Right renal cortex interstitium (tissue), 3 donors: Measurements from ENCODE around the gene COX4I2. TPM values are rescaled to one million over a fixed set of nuclear protein-coding genes. Genes with fewer than 3 reads are reported as not detected.
A peak's percentile ranks its signal among the peaks of the same experiment; 100 is the strongest.
"Not testable (repeated sequence)": the region's sequence is repeated elsewhere in the genome, so short reads cannot be mapped to it uniquely, and the experiment has no call there.

Experiments used
- DNase-seq, 3 donors: peaks; one replicate each; pipeline ENCODE4 v3.0.0-alpha.2; 2013; ENCODE audit warnings: low read depth in 3 of 3, low spot score in 2 of 3
- polyA plus RNA-seq, 3 donors: library from polyadenylated mRNA; unstranded; fragments of 120-200 nt; gene quantifications; one replicate each; pipeline ENCODE4 v1.2.1, GENCODE V29; 2013; ENCODE audit not compliant: insufficient read length in 3 of 3

Gene COX4I2
- polyA plus RNA-seq, 3 donors, result 1.5 to 2.7 (median 2.3) TPM

DNA sequence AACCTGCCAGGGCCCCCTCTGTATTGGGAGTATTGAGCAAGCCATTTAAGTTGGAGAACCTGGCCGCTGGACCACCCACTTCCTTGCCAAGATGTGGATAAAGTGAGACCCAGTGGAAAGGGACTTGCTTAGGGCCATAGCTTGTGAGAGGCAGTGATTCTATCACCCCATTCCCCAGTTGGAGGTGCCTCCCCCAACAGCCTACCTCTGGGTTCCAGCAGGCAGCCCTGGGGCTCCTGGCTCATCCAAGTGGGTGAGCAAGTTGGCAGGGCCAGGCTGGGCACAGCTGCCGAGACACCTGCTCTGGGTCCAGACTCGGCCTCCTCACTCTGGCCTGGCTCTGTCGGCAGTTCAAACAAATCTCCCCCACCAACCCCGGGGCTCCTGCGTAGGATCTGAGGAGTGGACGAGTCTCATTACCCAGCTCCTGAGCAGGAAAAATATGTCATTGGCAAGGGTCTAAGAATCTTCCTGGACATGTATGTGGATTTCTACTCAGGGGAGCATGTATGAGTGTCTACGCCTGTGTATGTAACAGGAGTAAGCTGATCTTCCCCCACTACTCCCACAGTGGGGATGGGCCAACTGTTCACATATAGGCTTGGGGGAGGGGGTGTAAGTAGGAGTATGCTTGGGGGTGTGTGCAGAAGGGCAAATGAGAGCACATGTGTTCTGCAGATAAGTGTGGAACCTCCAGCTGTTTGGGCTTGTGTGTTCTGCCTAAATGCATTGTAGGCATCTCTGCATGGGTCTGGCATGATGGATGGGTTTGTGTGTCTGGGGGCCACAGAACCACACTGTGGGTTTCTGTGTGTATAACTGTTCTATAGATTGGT, 30.7 kb upstream of the COX4I2 start:
- DNase-seq, result no peak

DNA sequence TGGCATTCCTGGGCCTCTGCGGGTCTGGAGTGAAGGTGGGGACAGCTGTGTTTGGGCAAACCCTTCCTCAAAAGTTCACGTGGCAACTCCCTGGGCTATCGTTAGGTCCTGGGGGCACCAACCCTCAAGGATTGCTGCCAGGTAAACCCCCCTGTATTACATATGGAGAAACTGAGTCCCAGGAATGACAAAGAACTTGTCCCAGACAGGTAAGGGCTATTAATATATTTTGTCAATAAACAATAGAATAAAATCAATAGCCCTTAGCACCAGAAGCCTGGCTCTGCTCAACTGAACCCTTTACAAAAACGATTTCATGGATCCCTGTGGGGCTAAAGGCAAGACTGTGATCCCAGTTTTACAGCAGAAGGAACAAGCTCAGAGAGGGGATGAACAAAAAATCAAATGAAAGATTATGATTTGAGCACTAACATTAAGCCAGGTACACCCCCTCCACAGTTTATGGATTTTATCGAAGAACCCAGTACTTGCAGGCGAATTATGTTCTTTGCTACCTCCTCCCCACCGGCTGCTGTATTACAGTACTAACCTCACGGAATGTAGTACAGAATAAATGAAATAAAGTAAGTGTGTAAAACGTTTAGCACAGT, 30.0 kb upstream of the COX4I2 start:
- no peak for DNase-seq

- peak in 2 of 3 donors; percentile 77 to 86 for DNase-seq
Measured at GRCh38 chr20:31608251-31608945, 29.3 kb upstream of the COX4I2 start.

DNA sequence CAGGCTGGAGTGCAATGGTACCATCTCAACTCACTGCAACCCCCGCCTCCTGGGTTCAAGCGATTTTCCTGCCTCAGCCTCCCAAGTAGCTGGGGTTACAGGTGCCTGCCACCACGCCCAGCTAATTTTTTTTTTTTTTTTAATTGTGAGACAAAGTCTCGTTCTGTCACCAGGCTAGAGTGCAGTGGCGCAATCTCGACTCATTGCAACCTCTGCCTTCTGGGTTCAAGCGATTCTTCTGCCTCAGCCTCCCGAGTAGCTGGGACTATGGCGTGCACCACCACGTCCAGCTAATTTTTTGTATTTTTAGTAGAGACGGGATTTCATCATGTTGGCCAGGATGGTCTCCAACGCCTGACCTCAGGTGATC, 25.5 kb upstream of the COX4I2 start:
- not testable (repeated sequence) for DNase-seq

GRCh38 chr20:31615416-31615815, 22.3 kb upstream of the COX4I2 start:
- DNase-seq, result no peak

DNA sequence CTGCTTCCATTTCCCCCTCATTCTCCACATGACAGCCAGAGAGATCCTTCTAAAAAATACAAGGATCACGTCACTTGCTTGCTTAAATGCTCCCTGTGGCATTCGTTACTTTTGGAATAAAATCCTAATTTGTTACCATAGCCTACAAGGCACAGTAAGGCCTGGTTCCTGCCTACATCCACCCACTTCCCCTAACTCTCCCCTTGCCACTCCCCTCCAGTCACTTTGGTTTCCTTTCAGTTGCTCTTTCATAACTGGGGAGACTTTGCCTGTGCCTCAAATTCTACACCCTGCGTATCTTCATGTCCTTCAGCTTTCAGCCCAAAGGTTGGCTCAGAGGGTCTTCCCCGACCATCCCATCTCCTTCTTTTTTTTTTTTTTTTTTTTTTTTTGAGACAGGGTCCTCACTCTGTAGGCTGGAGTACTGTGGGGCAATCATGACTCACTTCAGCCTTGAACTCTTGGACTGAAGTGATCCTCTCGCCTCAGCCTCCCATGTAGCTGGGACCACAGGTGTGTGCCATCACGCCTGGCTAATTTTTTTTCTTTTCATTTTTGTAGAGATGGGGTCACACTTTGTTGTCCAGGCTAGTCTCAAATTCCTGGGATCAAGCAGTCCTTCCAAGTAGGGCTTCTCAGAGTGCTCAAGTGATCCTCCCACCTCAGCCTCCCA, 20.1 kb upstream of the COX4I2 start:
- no peak for DNase-seq

GRCh38 chr20:31620246-31620645, 17.5 kb upstream of the COX4I2 start:
- no peak for DNase-seq

DNA sequence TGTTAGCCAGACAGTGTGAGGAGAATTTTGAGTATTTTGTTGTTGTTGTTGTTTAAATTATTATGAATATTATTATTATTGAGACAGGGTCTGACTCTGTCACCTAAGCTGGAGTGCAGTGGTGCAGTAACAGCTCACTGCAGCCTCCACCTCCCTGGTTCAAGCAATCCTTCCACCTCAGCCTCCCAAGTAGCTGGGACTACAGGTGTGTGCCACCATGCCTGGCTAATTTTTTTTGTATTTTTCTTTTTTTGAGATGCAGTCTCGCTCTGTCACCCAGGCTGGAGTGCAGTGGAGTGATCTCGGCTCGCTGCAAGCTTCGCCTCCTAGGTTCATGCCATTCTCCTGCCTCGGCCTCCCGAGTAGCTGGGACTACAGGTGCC, 14.6 kb upstream of the COX4I2 start:
- DNase-seq, result not testable (repeated sequence)

- DNase-seq, result not testable (repeated sequence)
Measured at GRCh38 chr20:31626534-31626933, 11.2 kb upstream of the COX4I2 start.

DNA sequence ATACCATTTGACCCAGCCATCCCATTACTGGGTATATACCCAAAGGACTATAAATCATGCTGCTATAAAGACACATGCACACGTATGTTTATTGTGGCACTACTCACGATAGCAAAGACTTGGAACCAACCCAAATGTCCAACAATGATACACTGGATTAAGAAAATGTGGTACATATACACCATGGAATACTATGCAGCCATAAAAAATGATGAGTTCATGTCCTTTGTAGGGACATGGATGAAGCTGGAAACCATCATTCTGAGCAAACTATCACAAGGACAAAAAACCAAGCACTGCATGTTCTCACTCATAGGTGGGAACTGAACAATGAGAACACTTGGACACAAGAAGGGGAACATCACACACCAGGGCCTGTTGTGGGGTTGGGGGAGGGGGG, 9.7 kb upstream of the COX4I2 start:
- not testable (repeated sequence) for DNase-seq

DNA sequence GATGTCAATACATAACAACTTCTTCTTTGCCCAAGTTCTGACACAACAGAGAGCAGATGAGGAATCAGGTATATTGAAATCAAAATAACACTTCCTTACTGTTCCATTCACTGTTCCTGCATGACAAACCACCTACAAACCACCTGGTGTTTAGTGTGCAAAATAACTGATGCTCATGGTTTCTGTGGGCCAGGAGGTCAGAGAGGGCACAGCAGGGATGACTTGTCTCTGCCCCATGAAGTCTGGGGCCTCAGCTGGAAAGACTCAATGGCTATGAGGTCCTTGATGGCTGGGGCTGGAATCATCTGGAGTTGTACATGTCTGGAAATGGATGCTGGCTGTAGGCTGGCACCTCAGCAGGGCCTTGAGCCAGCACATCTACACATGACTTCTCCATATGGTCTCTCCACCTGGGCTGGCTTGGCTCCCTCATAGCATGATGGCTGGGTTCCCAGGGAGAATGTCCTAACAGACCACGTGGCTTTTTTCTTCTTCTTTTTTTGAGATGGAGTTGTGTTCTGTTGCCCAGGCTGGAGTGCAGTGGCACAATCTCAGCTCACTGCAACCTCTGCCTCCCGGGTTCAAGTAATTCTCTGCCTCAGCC, 7.4 kb upstream of the COX4I2 start:
- no peak for DNase-seq

GRCh38 chr20:31632548-31633338, 5.0 kb upstream of the COX4I2 start:
- no peak for DNase-seq

DNA sequence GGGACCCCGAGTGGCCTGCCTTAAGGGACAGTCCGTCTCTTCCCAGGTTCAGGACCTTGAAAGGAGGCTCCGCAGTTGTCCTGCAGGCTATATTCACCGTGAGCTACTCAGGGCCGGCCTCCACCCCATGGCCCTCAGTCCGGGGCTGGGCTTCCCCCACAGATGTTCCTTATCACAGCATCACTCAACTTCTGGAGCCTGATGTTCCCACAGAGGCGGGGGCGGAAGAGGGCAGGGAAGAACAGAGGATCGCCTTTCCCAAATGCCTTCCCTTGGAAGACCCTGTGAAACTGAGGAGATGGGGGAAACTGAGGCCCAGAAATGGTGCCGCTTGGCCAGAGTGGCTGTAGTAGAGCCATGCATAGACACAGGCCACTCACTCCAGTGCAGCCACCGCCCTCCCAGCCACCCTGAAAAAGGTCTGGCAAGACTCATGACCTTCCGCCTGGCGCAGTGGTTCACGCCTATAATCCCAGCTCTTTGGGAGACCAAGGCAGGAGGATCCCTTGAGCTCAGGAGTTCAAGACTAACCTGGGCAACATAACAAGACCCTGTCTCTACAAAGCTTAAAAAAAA, 4.3 kb upstream of the COX4I2 start:
- no peak for DNase-seq

- DNase-seq, result no peak
Measured at GRCh38 chr20:31638317-31638716, 605 bp downstream of the COX4I2 start.

DNA sequence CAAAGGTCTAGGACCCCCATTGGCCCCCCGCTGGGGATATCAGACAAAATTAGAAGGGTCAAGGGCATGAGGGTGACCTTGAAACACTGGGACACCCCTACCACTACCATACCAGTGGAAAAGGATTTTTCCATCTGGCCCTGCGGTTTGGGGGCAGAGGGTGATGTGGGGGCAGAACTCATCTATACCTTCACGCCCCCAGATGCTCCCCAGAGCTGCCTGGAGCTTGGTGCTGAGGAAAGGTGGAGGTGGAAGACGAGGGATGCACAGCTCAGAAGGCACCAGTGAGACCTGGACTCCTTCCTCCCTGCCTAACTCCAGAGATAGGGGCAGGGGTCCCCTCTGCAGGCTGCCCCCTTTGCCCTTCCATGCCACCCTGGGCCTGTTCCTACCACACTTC, 1.1 kb downstream of the COX4I2 start:
- DNase-seq, result no peak

DNA sequence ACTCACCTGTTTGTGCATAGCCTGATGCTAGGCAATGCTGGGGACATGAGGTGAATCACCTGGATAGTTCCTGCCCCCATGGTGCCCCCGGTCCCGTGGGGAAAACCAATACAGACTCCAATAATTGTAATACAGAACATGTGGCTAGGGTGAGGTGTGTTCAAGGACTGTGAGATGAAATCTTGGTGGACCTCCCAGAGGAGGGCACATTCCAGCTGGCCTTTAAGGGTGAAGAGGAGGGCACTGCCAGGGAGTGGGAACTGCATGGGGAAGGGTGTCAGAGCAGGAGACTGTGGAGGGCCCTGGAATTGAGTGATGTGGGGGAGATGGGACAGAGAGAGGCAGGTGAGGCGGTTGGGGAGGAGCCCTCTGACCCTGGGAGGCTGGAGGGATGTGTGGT, 2.5 kb downstream of the COX4I2 start:
- DNase-seq, result no peak

- no peak for DNase-seq
Measured at GRCh38 chr20:31641391-31641790, 3.7 kb downstream of the COX4I2 start.

DNA sequence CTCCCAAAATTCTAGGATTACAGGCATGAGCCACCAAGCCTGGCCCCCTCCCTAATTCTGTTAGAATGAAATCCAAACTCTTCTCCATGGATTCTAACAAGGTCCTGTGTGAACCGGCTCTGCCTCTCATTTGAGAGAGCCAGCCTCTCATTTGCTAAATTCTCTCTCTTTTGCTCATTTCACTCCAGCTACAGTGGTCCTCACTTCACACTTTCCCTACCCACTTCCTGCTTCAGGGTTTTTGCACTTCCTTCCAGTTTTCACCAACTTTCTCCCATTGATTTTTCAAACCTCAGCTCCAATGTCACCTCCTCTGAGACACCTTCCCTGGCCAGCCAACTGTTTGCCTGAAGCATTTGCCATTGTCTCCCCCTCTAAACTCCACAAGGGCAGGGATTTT, 5.1 kb downstream of the COX4I2 start:
- no peak for DNase-seq

- no peak for DNase-seq
Measured at GRCh38 chr20:31643522-31643921, 5.8 kb downstream of the COX4I2 start.

GRCh38 chr20:31644701-31645100, 7.0 kb downstream of the COX4I2 start:
- no peak for DNase-seq
